HepG2 (cell line): ENCODE data around the gene DNAJB6. TPM values are rescaled to one million over a fixed set of nuclear protein-coding genes. Genes with fewer than 3 reads are reported as not detected.

Source experiments
- ATAC-seq: fragments of 200-7000 bp; cut with Tn5 transposase; 3 replicates; pipeline ENCODE4 v1.9.1; 2020; ENCODE audit warnings: mild to moderate bottlenecking, moderate library complexity
- BruUV-seq: library from RNA; stranded (reverse); fragments of 400-500 nt; replicated peaks from 2 replicates; lab custom pipeline; 2021; lab: Mats Ljungman, UMichigan
- CTCF ChIA-PET: fragments of 300-600 bp; formaldehyde crosslinking; extraction: SDS; loops from one replicate; lab custom pipeline; 2021; ENCODE audit warnings: low total read pairs, inconsistent platforms, low intra/inter-chr PET ratio; lab: Yijun Ruan, JAX
- POLR2A ChIA-PET: fragments of 350-600 bp; sonication (Branson Sonifier 250); formaldehyde crosslinking; loops from one replicate; lab custom pipeline; 2020; ENCODE audit warnings: antibody characterized with exemption, inconsistent platforms; lab: Yijun Ruan, JAX
- DNase-seq: peaks from one replicate; pipeline ENCODE4 v3.0.0-alpha.2; 2015; ENCODE audit warnings: low spot score
- FAIRE-seq: peaks from 3 replicates; lab custom pipeline; 2011; peaks lifted over from hg19 to GRCh38; lab: Jason Lieb, UNC
- H2AFZ ChIP-seq: one replicate; pipeline ENCODE4 v1.6.1; 2011; ENCODE audit warnings: low read length, inconsistent platforms
- H3K27ac ChIP-seq: fragments of 300-600 bp; 3 replicates; pipeline ENCODE4 v1.8.0; 2011; ENCODE audit warnings: mixed run types, mild to moderate bottlenecking, mixed read lengths, low read length, inconsistent platforms; ENCODE audit not compliant: insufficient read depth; ENCODE audit errors: extremely low read length
- H3K27me3 ChIP-seq, 2 experiments: fragments of 200-600 bp in 1 of 2; 2 replicates in 1 of 2; 3 replicates in 1 of 2; pipeline versions ENCODE4 v1.6.0 to v1.8.0; 2011; ENCODE audit warnings: low read length in 2 of 2, mild to moderate bottlenecking in 2 of 2, moderate library complexity in 2 of 2, inconsistent platforms in 1 of 2; ENCODE audit not compliant: insufficient read depth in 2 of 2, control insufficient read depth in 1 of 2
- H3K36me3 ChIP-seq, 2 experiments: fragments of 200-600 bp in 1 of 2; replicated peaks in 1 of 2; 2 replicates in 1 of 2; 3 replicates in 1 of 2; pipeline versions ENCODE4 v1.5.1 to v1.8.0; 2011; ENCODE audit warnings: low read length in 2 of 2, inconsistent platforms in 1 of 2; ENCODE audit not compliant: insufficient read depth in 2 of 2, control insufficient read depth in 1 of 2
- H3K4me1 ChIP-seq: 2 replicates; pipeline ENCODE4 v1.5.1; 2012; ENCODE audit warnings: low read length, inconsistent platforms; ENCODE audit not compliant: insufficient read depth
- H3K4me2 ChIP-seq: 2 replicates; pipeline ENCODE4 v1.6.0; 2011; ENCODE audit warnings: low read depth, low read length, inconsistent platforms
- H3K4me3 ChIP-seq, 3 experiments: fragments of 200-600 bp in 1 of 3; sonication (generic), shearing (Covaris generic) in 1 of 3; replicated peaks in 1 of 3; 2 replicates each; pipeline ENCODE4 v1.5.1; 2011 to 2016; ENCODE audit warnings: low read length in 3 of 3, inconsistent platforms in 2 of 3, low read depth in 2 of 3, mild to moderate bottlenecking in 2 of 3, control low read depth in 1 of 3, mixed read lengths in 1 of 3; ENCODE audit not compliant: insufficient read depth in 1 of 3
- H3K79me2 ChIP-seq: one replicate; pipeline ENCODE4 v1.6.1; 2011; ENCODE audit warnings: low read length, inconsistent platforms; ENCODE audit not compliant: insufficient read depth
- H3K9ac ChIP-seq: 2 replicates; pipeline ENCODE4 v1.6.0; 2011; ENCODE audit warnings: mild to moderate bottlenecking, low read depth, low read length, inconsistent platforms; ENCODE audit not compliant: insufficient read depth
- H3K9me3 ChIP-seq: 2 replicates; pipeline ENCODE4 v1.5.1; 2012; ENCODE audit warnings: mild to moderate bottlenecking, low read length
- H4K20me1 ChIP-seq: 2 replicates; pipeline ENCODE4 v1.6.0; 2011; ENCODE audit warnings: inconsistent platforms, mild to moderate bottlenecking, low read length, moderate library complexity; ENCODE audit not compliant: insufficient read depth
- IRF9 ChIP-seq: sonication (generic); formaldehyde crosslinking; IDR thresholded peaks from 2 replicates; pipeline ENCODE4 v1.8.0; 2022; ENCODE audit warnings: missing genetic modification reagents, mild to moderate bottlenecking, borderline replicate concordance
- NFKBIZ ChIP-seq: IDR thresholded peaks from 2 replicates; pipeline ENCODE4 v1.6.1; 2018; ENCODE audit warnings: missing genetic modification reagents, missing compliant biosample characterization
- TFDP2 ChIP-seq: sonication (generic); formaldehyde crosslinking; IDR thresholded peaks from 2 replicates; pipeline ENCODE4 v1.4.0; 2020; ENCODE audit warnings: missing genetic modification reagents
- ZNF619 ChIP-seq: sonication (generic); formaldehyde crosslinking; IDR thresholded peaks from 2 replicates; pipeline ENCODE4 v1.4.0; 2020; ENCODE audit warnings: mild to moderate bottlenecking, missing genetic modification reagents
- WGBS: methylation state at CpG from one replicate; pipeline ENCODE4 v1.1.6; 2017; ENCODE audit warnings: low lambda C conversion rate; 5-methylcytosine and 5-hydroxymethylcytosine counted together
- in situ Hi-C: cut with HindIII; loops from 2 replicates; pipeline ENCODE4 v1.10.0; 2017; ENCODE audit warnings: low pct_unique_long_range_greater_than_20kb; ENCODE audit not compliant: extremely low pct_ligation_motif_present
- intact Hi-C: fragments of 100-400 bp; cut with micrococcal nuclease; formaldehyde crosslinking; loops from one replicate; pipeline ENCODE4 v1.10.0; 2022; ENCODE audit not compliant: unreplicated experiment
- polyA plus RNA-seq, 8 experiments: library from polyadenylated mRNA; depleted of rRNA in 3 of 8; stranded (reverse) in 7 of 8; unstranded in 1 of 8; fragments of >200 nt; fragmentation: Illumina TruSeq in 4 of 8; extraction: Trizol in 4 of 8; gene quantifications; 2 replicates each; pipeline versions ENCODE4 v1.2.1 to v1.2.3, GENCODE V29; 2011 to 2016; ENCODE audit warnings: low read depth in 4 of 8, missing spikeins in 1 of 8, mixed read lengths in 1 of 8; ENCODE audit not compliant: insufficient read depth in 1 of 8
- total RNA-seq, 5 experiments: library from RNA; depleted of rRNA; stranded (reverse); fragments of >200 nt; fragmentation: Illumina TruSeq; extraction: Trizol; gene quantifications; 2 replicates each; pipeline ENCODE4 v1.2.3, GENCODE V29; 2016; ENCODE audit warnings: low read depth in 1 of 5
- TF ChIP-seq, protein P1 (sequence below): sonication (generic); formaldehyde crosslinking; IDR thresholded peaks from 2 replicates; pipeline ENCODE4 v1.5.1; 2020; ENCODE audit warnings: missing genetic modification reagents, mild to moderate bottlenecking, borderline replicate concordance

DNAJB6 gene
- total and polyA plus RNA-seq, 2 of the 13 experiments (the other 11 are each of a cell fraction or from before 2014, with no cell fraction given): 29.9 to 53.9 TPM

- WGBS: 0% methylated on average over 1 of the region's 11 CpGs
These were observed 109.1 kb downstream of the DNAJB6 start for GRCh38 chr7:157445956-157446295.

More at GRCh38 chr7:157445956-157446295, 109.1 kb downstream of the DNAJB6 start:
- Histone ChIP-seq H3K27ac (no peak overlapping the region), H3K27me3 (peaks cover 2 to 36% of the 10 kb centered on the region in 2 experiments; a peak in 4 of 5 replicates), H3K9me3 (no peaks in the 10 kb centered on the region), H4K20me1 (no peaks in the 10 kb centered on the region), H3K4me3 (no peak overlapping the region), H3K79me2 (no peaks in the 10 kb centered on the region), H2AFZ (no peak overlapping the region), H3K36me3 (no peaks in the 10 kb centered on the region), H3K4me1 (no peaks in the 10 kb centered on the region), H3K4me2 (no peak overlapping the region), H3K9ac (no peak overlapping the region)
- no TSS peak for BruUV-seq
- ATAC-seq (no peak), DNase-seq (no peak), FAIRE-seq (no peak)
- TF ChIP-seq, protein P1, sequence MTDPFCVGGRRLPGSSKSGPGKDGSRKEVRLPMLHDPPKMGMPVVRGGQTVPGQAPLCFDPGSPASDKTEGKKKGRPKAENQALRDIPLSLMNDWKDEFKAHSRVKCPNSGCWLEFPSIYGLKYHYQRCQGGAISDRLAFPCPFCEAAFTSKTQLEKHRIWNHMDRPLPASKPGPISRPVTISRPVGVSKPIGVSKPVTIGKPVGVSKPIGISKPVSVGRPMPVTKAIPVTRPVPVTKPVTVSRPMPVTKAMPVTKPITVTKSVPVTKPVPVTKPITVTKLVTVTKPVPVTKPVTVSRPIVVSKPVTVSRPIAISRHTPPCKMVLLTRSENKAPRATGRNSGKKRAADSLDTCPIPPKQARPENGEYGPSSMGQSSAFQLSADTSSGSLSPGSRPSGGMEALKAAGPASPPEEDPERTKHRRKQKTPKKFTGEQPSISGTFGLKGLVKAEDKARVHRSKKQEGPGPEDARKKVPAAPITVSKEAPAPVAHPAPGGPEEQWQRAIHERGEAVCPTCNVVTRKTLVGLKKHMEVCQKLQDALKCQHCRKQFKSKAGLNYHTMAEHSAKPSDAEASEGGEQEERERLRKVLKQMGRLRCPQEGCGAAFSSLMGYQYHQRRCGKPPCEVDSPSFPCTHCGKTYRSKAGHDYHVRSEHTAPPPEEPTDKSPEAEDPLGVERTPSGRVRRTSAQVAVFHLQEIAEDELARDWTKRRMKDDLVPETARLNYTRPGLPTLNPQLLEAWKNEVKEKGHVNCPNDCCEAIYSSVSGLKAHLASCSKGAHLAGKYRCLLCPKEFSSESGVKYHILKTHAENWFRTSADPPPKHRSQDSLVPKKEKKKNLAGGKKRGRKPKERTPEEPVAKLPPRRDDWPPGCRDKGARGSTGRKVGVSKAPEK (CRISPR knock-in tag): no peak
- TF ChIP-seq IRF9 (CRISPR knock-in tag) (no peak), ZNF619 (CRISPR knock-in tag) (no peak), TFDP2 (CRISPR knock-in tag) (no peak), NFKBIZ (CRISPR knock-in tag) (no peak)
- ChIA-PET POLR2A (no interaction called here), CTCF (no interaction called here)
- intact Hi-C loops (no loop called here), in situ Hi-C loops (no loop called here)
